K562 (cell line): Measurements from ENCODE around the gene PRSS1. TPM values are rescaled to one million over a fixed set of nuclear protein-coding genes. Genes with fewer than 3 reads are reported as not detected.

Experiments used
- ATAC-seq: fragments of 200-7000 bp; cut with Tn5 transposase; 3 replicates; pipeline ENCODE4 v1.9.1; 2020; ENCODE audit warnings: moderate library complexity
- BruUV-seq: library from RNA; stranded (reverse); fragments of 400-500 nt; replicated peaks from 2 replicates; lab custom pipeline; 2021; lab: Mats Ljungman, UMichigan
- CTCF ChIA-PET: fragments of 300-600 bp; formaldehyde crosslinking; extraction: SDS; loops from one replicate; lab custom pipeline; 2021; ENCODE audit warnings: low intra/inter-chr PET ratio; lab: Yijun Ruan, JAX
- POLR2A ChIA-PET: fragments of 300-600, 350-650 bp; sonication (Branson Sonifier 250); formaldehyde crosslinking; extraction: SDS; loops from one replicate; lab custom pipeline; 2021; ENCODE audit warnings: antibody characterized with exemption, inconsistent platforms; lab: Yijun Ruan, JAX
- DNase-seq, 4 experiments: peaks; one replicate each; pipeline versions ENCODE4 v3.0.0 to v3.0.0-alpha.2; 2011 to 2018; ENCODE audit warnings: low spot score in 3 of 4, mixed read lengths in 3 of 4; ENCODE audit errors: extremely low read depth in 1 of 4
- FAIRE-seq: peaks from 2 replicates; lab custom pipeline; 2011; peaks lifted over from hg19 to GRCh38; lab: Jason Lieb, UNC
- H2AFZ ChIP-seq: 2 replicates; pipeline ENCODE4 v1.6.0; 2011; ENCODE audit warnings: low read depth, low read length, control low read depth, inconsistent platforms
- H3K27ac ChIP-seq: fragments of 200-600 bp; 3 replicates; pipeline ENCODE4 v1.8.0; 2011; ENCODE audit warnings: low read depth, mild to moderate bottlenecking, control low read depth, inconsistent platforms, low read length, moderate library complexity, mixed read lengths; ENCODE audit errors: extremely low read depth
- H3K27me3 ChIP-seq, 2 experiments: fragments of 300-600 bp in 1 of 2; 2 replicates in 1 of 2; 3 replicates in 1 of 2; pipeline versions ENCODE4 v1.6.0 to v1.8.0; 2011; ENCODE audit warnings: inconsistent platforms in 2 of 2, low read length in 2 of 2, mild to moderate bottlenecking in 1 of 2, mixed read lengths in 1 of 2, moderate library complexity in 1 of 2; ENCODE audit not compliant: control insufficient read depth in 2 of 2, insufficient read depth in 2 of 2
- H3K36me3 ChIP-seq: fragments of 300-600 bp; 3 replicates; pipeline ENCODE4 v1.8.0; 2011; ENCODE audit warnings: mild to moderate bottlenecking, low read length, inconsistent platforms; ENCODE audit not compliant: control insufficient read depth, insufficient read depth
- H3K4me1 ChIP-seq, 2 experiments: fragments of 200-600 bp in 1 of 2; replicated peaks in 1 of 2; 2 replicates in 1 of 2; 3 replicates in 1 of 2; pipeline versions ENCODE4 v1.5.1 to v1.8.0; 2011; ENCODE audit warnings: inconsistent platforms in 2 of 2, low read length in 2 of 2, mild to moderate bottlenecking in 1 of 2, mixed read lengths in 1 of 2, moderate library complexity in 1 of 2; ENCODE audit not compliant: control insufficient read depth in 2 of 2, insufficient read depth in 2 of 2
- H3K4me2 ChIP-seq: 2 replicates; pipeline ENCODE4 v1.6.1; 2011; ENCODE audit warnings: low read length, control low read depth, inconsistent platforms, mixed read lengths; ENCODE audit not compliant: insufficient read depth
- H3K4me3 ChIP-seq: fragments of 200-600 bp; sonication (generic), shearing (Covaris generic); 2 replicates; pipeline ENCODE4 v1.5.1; 2016; ENCODE audit warnings: control low read depth, inconsistent platforms
- H3K79me2 ChIP-seq: fragments of 200-600 bp; 3 replicates; pipeline ENCODE4 v1.8.0; 2011; ENCODE audit warnings: low read length, inconsistent platforms; ENCODE audit not compliant: control insufficient read depth, insufficient read depth
- H3K9ac ChIP-seq, 2 experiments: 2 replicates each; pipeline versions ENCODE4 v1.6.0 to v1.6.1; 2011; ENCODE audit warnings: low read depth in 2 of 2, low read length in 2 of 2, control low read depth in 1 of 2, inconsistent platforms in 1 of 2, mild to moderate bottlenecking in 1 of 2, mixed read lengths in 1 of 2; ENCODE audit not compliant: insufficient read depth in 1 of 2
- H3K9me1 ChIP-seq: one replicate; pipeline ENCODE4 v1.6.0; 2011; ENCODE audit warnings: inconsistent platforms, mild to moderate bottlenecking, low read length, moderate library complexity; ENCODE audit not compliant: control insufficient read depth, insufficient read depth
- H3K9me3 ChIP-seq: replicated peaks from 2 replicates; pipeline ENCODE4 v1.5.1; 2011; ENCODE audit warnings: low read depth, low read length, inconsistent platforms; ENCODE audit not compliant: control insufficient read depth, insufficient read depth
- H4K20me1 ChIP-seq: replicated peaks from 2 replicates; pipeline ENCODE4 v1.6.1; 2011; ENCODE audit warnings: low read length, inconsistent platforms, mixed read lengths; ENCODE audit not compliant: control insufficient read depth, insufficient read depth
- ARID2 ChIP-seq: fragments of 450-650 bp; IDR thresholded peaks from 2 replicates; pipeline ENCODE4 v1.6.1; 2017; ENCODE audit warnings: antibody characterized with exemption, mild to moderate bottlenecking
- EZH2 ChIP-seq: IDR thresholded peaks from 2 replicates; pipeline ENCODE4 v1.6.1; 2012; ENCODE audit warnings: low read depth, mild to moderate bottlenecking, inconsistent platforms, low read length, borderline replicate concordance
- HNRNPL ChIP-seq: fragments of 200-400 bp; formaldehyde crosslinking; IDR thresholded peaks from 2 replicates; pipeline ENCODE4 v1.6.1; 2017; ENCODE audit warnings: low read depth, mild to moderate bottlenecking, low read length
- MCM7 ChIP-seq, 2 experiments: fragments of 450-650 bp; IDR thresholded peaks; 2 replicates each; pipeline ENCODE4 v1.6.1; 2016 to 2018
- NCOA2 ChIP-seq, 2 experiments: fragments of 450-650 bp; IDR thresholded peaks; 2 replicates each; pipeline ENCODE4 v1.6.1; 2018; ENCODE audit warnings: mild to moderate bottlenecking in 2 of 2, moderate library complexity in 1 of 2; ENCODE audit not compliant: partially characterized antibody in 2 of 2
- PTRF ChIP-seq: fragments of 450-650 bp; IDR thresholded peaks from 2 replicates; pipeline ENCODE4 v1.6.1; 2016; ENCODE audit warnings: mild to moderate bottlenecking, missing genetic modification characterization, missing compliant biosample characterization
- SMAD3 ChIP-seq: fragments of 450-650 bp; formaldehyde crosslinking; conservative IDR thresholded peaks from 2 replicates; pipeline ENCODE4 v1.4.0; 2020; ENCODE audit warnings: mild to moderate bottlenecking
- SMAD4 ChIP-seq: fragments of 250-450 bp; sonication (Bioruptor Pico); conservative IDR thresholded peaks from 2 replicates; pipeline ENCODE4 v1.8.0; 2021; ENCODE audit warnings: inconsistent platforms, mild to moderate bottlenecking, moderate library complexity
- SNRNP70 ChIP-seq: fragments of 200-400 bp; formaldehyde crosslinking; optimal IDR thresholded peaks from 2 replicates; pipeline ENCODE3; 2017; ENCODE audit warnings: low read depth, low read length
- U2AF2 ChIP-seq: fragments of 200-400 bp; formaldehyde crosslinking; optimal IDR thresholded peaks from 2 replicates; pipeline ENCODE3; 2017; ENCODE audit warnings: low read depth, mild to moderate bottlenecking, low read length
- ZEB2 ChIP-seq: fragments of 450-650 bp; IDR thresholded peaks from 2 replicates; pipeline ENCODE4 v1.6.1; 2016
- ZNF830 ChIP-seq: fragments of 250-450 bp; sonication (Bioruptor Pico); IDR thresholded peaks from 2 replicates; pipeline ENCODE4 v1.5.0; 2021; ENCODE audit warnings: mild to moderate bottlenecking
- WGBS: fragments of 100-300 bp; shearing (Covaris generic); methylation state at CpG from one replicate; pipeline ENCODE4 v1.1.6; 2016; ENCODE audit warnings: low coverage, mixed read lengths; ENCODE audit not compliant: insufficient coverage; ENCODE audit errors: missing lambda C conversion rate; 5-methylcytosine and 5-hydroxymethylcytosine counted together
- in situ Hi-C: fragments of 300-500 bp; cut with MboI; formaldehyde crosslinking; loops from 4 replicates; pipeline ENCODE4 v1.15.0; 2018; ENCODE audit warnings: inconsistent platforms, mixed read lengths
- intact Hi-C: fragments of 100-400 bp; cut with micrococcal nuclease; formaldehyde crosslinking; loops from 2 replicates; pipeline ENCODE4 v1.14.2; 2022
- polyA plus RNA-seq, 8 experiments: library from polyadenylated mRNA; depleted of rRNA in 4 of 8; stranded (reverse) in 5 of 8; unstranded in 3 of 8; fragments of >200 nt; fragmentation: Nextera tagmentation in 2 of 8; fragmentation: Illumina TruSeq in 1 of 8; extraction: Ambion mirVana in 2 of 8; extraction: Trizol in 1 of 8; gene quantifications; 2 replicates each; pipeline versions ENCODE4 v1.2.1 to v1.2.3, GENCODE V29; 2011 to 2014; ENCODE audit warnings: inconsistent platforms in 1 of 8, missing spikeins in 1 of 8
- total RNA-seq, 7 experiments: library from RNA; depleted of rRNA in 6 of 7; stranded (reverse); fragments of >200 nt in 6 of 7; fragmentation: Illumina TruSeq in 2 of 7; extraction: Trizol in 2 of 7; gene quantifications; 2 replicates each; pipeline versions ENCODE4 v1.2.1 to v1.2.3, GENCODE V29; 2011 to 2021; ENCODE audit warnings: low replicate concordance in 1 of 7
- TF ChIP-seq, protein P1 (sequence below), 2 experiments: fragments of 450-650 bp; formaldehyde crosslinking in 1 of 2; IDR thresholded peaks; 2 replicates each; pipeline versions ENCODE4 v1.4.0 to v1.6.1; 2014 to 2020; ENCODE audit warnings: mild to moderate bottlenecking in 2 of 2, borderline replicate concordance in 1 of 2, low read depth in 1 of 2
- TF ChIP-seq, protein P2 (sequence below): sonication (generic); formaldehyde crosslinking; IDR thresholded peaks from 2 replicates; pipeline ENCODE4 v1.8.0; 2022; ENCODE audit warnings: mild to moderate bottlenecking, missing genetic modification reagents

Gene PRSS1
- total and polyA plus RNA-seq, 9 of the 15 experiments (the other 6 are each of a cell fraction or from before 2014, with no cell fraction given) = 0.07 to 6.6 (median 0.20) TPM; not detected in 6

DNA sequence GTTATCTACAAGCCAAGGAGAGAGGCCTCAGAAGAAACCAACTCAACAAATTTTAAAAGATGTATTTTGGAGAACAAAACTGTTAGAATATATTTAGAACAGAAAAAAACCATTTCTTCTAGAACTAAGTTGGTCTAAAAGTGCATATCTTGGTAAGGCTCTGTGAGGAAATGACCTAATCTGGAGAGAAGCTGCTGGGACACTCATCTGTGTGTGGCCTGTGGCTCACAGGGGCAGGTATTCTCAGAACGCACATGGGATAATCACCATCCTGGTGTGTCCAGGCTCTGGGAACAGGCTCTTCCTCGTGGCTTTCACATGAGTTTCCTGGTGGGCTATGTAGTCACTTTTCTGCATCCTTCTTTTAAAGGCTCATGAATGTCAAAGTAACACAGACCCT is 38.1 kb upstream of the PRSS1 start:
- no peak for FAIRE-seq
- TF ChIP-seq ARID2 (no peak), SNRNP70 (no peak), MCM7 (IDR thresholded peaks at IDR 0.05) (no peak), U2AF2 (no peak), SMAD4 (CRISPR knock-in tag) (no peak), HNRNPL (no peak), EZH2 (no peak), PTRF (tag) (no peak), ZNF830 (CRISPR knock-in tag) (no peak), ZEB2 (no peak), SMAD3 (no peak), NCOA2 (IDR thresholded peaks at IDR 0.05; ENCODE audit: partially characterized antibody in 2 of 2) (no peak)
- TF ChIP-seq, protein P1, sequence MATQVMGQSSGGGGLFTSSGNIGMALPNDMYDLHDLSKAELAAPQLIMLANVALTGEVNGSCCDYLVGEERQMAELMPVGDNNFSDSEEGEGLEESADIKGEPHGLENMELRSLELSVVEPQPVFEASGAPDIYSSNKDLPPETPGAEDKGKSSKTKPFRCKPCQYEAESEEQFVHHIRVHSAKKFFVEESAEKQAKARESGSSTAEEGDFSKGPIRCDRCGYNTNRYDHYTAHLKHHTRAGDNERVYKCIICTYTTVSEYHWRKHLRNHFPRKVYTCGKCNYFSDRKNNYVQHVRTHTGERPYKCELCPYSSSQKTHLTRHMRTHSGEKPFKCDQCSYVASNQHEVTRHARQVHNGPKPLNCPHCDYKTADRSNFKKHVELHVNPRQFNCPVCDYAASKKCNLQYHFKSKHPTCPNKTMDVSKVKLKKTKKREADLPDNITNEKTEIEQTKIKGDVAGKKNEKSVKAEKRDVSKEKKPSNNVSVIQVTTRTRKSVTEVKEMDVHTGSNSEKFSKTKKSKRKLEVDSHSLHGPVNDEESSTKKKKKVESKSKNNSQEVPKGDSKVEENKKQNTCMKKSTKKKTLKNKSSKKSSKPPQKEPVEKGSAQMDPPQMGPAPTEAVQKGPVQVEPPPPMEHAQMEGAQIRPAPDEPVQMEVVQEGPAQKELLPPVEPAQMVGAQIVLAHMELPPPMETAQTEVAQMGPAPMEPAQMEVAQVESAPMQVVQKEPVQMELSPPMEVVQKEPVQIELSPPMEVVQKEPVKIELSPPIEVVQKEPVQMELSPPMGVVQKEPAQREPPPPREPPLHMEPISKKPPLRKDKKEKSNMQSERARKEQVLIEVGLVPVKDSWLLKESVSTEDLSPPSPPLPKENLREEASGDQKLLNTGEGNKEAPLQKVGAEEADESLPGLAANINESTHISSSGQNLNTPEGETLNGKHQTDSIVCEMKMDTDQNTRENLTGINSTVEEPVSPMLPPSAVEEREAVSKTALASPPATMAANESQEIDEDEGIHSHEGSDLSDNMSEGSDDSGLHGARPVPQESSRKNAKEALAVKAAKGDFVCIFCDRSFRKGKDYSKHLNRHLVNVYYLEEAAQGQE (IDR thresholded peaks at IDR 0.05; ENCODE audit: borderline replicate concordance) = no peak
- TF ChIP-seq, protein P1 (CRISPR knock-in tag; IDR thresholded peaks at IDR 0.05; ENCODE audit: low read depth) = no peak
- TF ChIP-seq, protein P2, sequence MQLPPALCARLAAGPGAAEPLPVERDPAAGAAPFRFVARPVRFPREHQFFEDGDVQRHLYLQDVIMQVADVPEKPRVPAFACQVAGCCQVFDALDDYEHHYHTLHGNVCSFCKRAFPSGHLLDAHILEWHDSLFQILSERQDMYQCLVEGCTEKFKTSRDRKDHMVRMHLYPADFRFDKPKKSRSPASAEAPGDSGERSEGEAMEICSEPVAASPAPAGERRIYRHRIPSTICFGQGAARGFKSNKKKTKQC (CRISPR knock-in tag) = no peak
- TF ChIP-seq, all 486 proteins: peak for 0
- no peak for DNase-seq
- BruUV-seq = no TSS peak
- H3K4me2 ChIP-seq = no peak overlapping the region
- no peaks in the 10 kb centered on the region; a peak in 1 of 5 replicates for H3K4me1 ChIP-seq
- in situ Hi-C loops (no loop called here), intact Hi-C loops (no loop called here)
- no peaks in the 10 kb centered on the region for H3K27me3 ChIP-seq
- no peaks in the 10 kb centered on the region for H3K79me2 ChIP-seq
- H2AFZ ChIP-seq = no peak overlapping the region
- ChIA-PET CTCF (interaction anchor here (1.1 kb wide), 1 partner anchor 72 kb away, joined by 8 read pairs; no protein-coding TSS in a partner anchor), POLR2A (no interaction called here)
- no peaks in the 10 kb centered on the region for H3K9me3 ChIP-seq
- no peak for ATAC-seq
- 3% methylated on average over 2 of the region's 2 CpGs for WGBS
- no peak overlapping the region for H3K9ac ChIP-seq
- H4K20me1 ChIP-seq = no peaks in the 10 kb centered on the region
- no peaks in the 10 kb centered on the region for H3K36me3 ChIP-seq
- H3K27ac ChIP-seq = no peak overlapping the region
- H3K9me1 ChIP-seq = no peaks in the 10 kb centered on the region
- H3K4me3 ChIP-seq = no peak overlapping the region
